OCI-LY1 (cell line): ENCODE measurements around the gene CACNA1E.

Experiments used
- H2AFZ ChIP-seq: fragments of 200-600 bp; sonication (generic), shearing (Covaris generic); 2 replicates; pipeline ENCODE4 v1.6.0; 2014; ENCODE audit warnings: antibody characterized with exemption, mild to moderate bottlenecking, low read length
- H3F3A ChIP-seq: fragments of 200-600 bp; sonication (generic), shearing (Covaris generic); 2 replicates; pipeline ENCODE4 v1.6.0; 2014; ENCODE audit warnings: mild to moderate bottlenecking, antibody characterized with exemption, low read length, moderate library complexity; ENCODE audit not compliant: insufficient read depth
- H3K27ac ChIP-seq: fragments of 200-600 bp; sonication (generic); 2 replicates; pipeline ENCODE4 v1.5.1; 2014; ENCODE audit warnings: low read length, mixed run types, mild to moderate bottlenecking, low read depth; ENCODE audit not compliant: poor library complexity, severe bottlenecking
- H3K27me3 ChIP-seq: fragments of 200-600 bp; sonication (generic); 2 replicates; pipeline ENCODE4 v1.6.0; 2014; ENCODE audit warnings: antibody characterized with exemption, mild to moderate bottlenecking, low read length, moderate library complexity; ENCODE audit not compliant: insufficient read depth
- H3K36me3 ChIP-seq: fragments of 200-600 bp; sonication (generic); 2 replicates; pipeline ENCODE4 v1.6.1; 2014; ENCODE audit warnings: mild to moderate bottlenecking, antibody characterized with exemption, low read length, moderate library complexity, mixed read lengths; ENCODE audit not compliant: insufficient read depth
- H3K4me1 ChIP-seq: fragments of 200-600 bp; sonication (generic); 2 replicates; pipeline ENCODE4 v1.5.1; 2014; ENCODE audit warnings: mild to moderate bottlenecking, low read length, moderate library complexity; ENCODE audit not compliant: insufficient read depth, severe bottlenecking
- H3K4me2 ChIP-seq: fragments of 200-600 bp; sonication (generic), shearing (Covaris generic); 2 replicates; pipeline ENCODE4 v1.6.1; 2014; ENCODE audit warnings: low read length
- H3K4me3 ChIP-seq: fragments of 200-600 bp; sonication (generic); 2 replicates; pipeline ENCODE4 v1.5.1; 2014; ENCODE audit warnings: low read length, low read depth, mild to moderate bottlenecking, mixed read lengths; ENCODE audit not compliant: poor library complexity, severe bottlenecking
- H3K79me2 ChIP-seq: fragments of 200-600 bp; shearing (Covaris generic); 2 replicates; pipeline ENCODE4 v1.6.1; 2016; ENCODE audit warnings: mixed run types, low read length, mixed read lengths; ENCODE audit not compliant: insufficient read depth
- H3K9ac ChIP-seq: fragments of 200-600 bp; sonication (generic), shearing (Covaris generic); 2 replicates; pipeline ENCODE4 v1.6.1; 2014; ENCODE audit warnings: mild to moderate bottlenecking, low read length, mixed read lengths
- H3K9me2 ChIP-seq: fragments of 200-600 bp; sonication (generic), shearing (Covaris generic); 2 replicates; pipeline ENCODE4 v1.6.1; 2014; ENCODE audit warnings: low read depth, mild to moderate bottlenecking, low read length, mixed read lengths
- H3K9me3 ChIP-seq: fragments of 200-600 bp; shearing (Covaris generic); 2 replicates; pipeline ENCODE4 v1.6.1; 2014; ENCODE audit warnings: low read length, mixed read lengths
- H4K20me1 ChIP-seq: fragments of 200-600 bp; sonication (generic), shearing (Covaris generic); 2 replicates; pipeline ENCODE4 v1.6.0; 2016; ENCODE audit warnings: mild to moderate bottlenecking, low read length; ENCODE audit not compliant: insufficient read depth
- CTCF ChIP-seq: fragments of 200-600 bp; sonication (generic), shearing (Covaris generic); IDR thresholded peaks from 2 replicates; pipeline ENCODE4 v1.5.1; 2017; ENCODE audit warnings: mild to moderate bottlenecking, antibody characterized with exemption, low read length, moderate library complexity, mixed read lengths
- EZH2 ChIP-seq: fragments of 200-600 bp; sonication (generic), shearing (Covaris generic); IDR thresholded peaks from 2 replicates; pipeline ENCODE4 v1.8.0; 2017; ENCODE audit warnings: borderline replicate concordance, mixed run types, mild to moderate bottlenecking, antibody characterized with exemption, low read length, moderate library complexity, mixed read lengths

The CACNA1E gene

DNA sequence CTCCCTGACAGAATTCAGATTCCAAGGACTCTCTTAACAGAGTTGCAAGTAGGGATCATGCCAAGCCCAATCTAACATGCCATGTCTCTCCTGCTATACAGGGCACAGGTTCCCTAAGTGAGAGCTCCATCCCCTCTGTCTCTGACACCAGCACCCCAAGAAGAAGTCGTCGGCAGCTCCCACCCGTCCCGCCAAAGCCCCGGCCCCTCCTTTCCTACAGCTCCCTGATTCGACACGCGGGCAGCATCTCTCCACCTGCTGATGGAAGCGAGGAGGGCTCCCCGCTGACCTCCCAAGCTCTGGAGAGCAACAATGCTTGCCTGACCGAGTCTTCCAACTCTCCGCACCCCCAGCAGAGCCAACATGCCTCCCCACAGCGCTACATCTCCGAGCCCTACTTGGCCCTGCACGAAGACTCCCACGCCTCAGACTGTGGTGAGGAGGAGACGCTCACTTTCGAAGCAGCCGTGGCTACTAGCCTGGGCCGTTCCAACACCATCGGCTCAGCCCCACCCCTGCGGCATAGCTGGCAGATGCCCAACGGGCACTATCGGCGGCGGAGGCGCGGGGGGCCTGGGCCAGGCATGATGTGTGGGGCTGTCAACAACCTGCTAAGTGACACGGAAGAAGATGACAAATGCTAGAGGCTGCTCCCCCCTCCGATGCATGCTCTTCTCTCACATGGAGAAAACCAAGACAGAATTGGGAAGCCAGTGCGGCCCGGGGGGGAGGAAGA is 315.0 kb downstream of the CACNA1E start:
- no peak overlapping the region for H3K4me3 ChIP-seq
- H3K9ac ChIP-seq: no peak overlapping the region
- no peaks in the 10 kb centered on the region for H3K36me3 ChIP-seq
- no peaks in the 10 kb centered on the region for H4K20me1 ChIP-seq
- H3K9me3 ChIP-seq: no peaks in the 10 kb centered on the region
- no peaks in the 10 kb centered on the region for H3K4me1 ChIP-seq
- no peak for TF ChIP-seq CTCF
- TF ChIP-seq EZH2: no peak
- H3K79me2 ChIP-seq: no peaks in the 10 kb centered on the region
- H3K9me2 ChIP-seq: no peaks in the 10 kb centered on the region
- no peaks in the 10 kb centered on the region for H3K27me3 ChIP-seq
- H2AFZ ChIP-seq: no peak overlapping the region
- no peak overlapping the region for H3K4me2 ChIP-seq
- H3F3A ChIP-seq: no peaks in the 10 kb centered on the region
- no peak overlapping the region for H3K27ac ChIP-seq

GRCh38 chr1:181801617-181802016 is 318.3 kb downstream of the CACNA1E start:
- H3F3A ChIP-seq: no peaks in the 10 kb centered on the region
- H4K20me1 ChIP-seq: no peaks in the 10 kb centered on the region
- no peaks in the 10 kb centered on the region for H3K27me3 ChIP-seq
- H3K9ac ChIP-seq: no peak overlapping the region
- TF ChIP-seq CTCF (no peak), EZH2 (no peak)
- no peak overlapping the region for H3K27ac ChIP-seq
- H3K79me2 ChIP-seq: no peaks in the 10 kb centered on the region
- H3K9me3 ChIP-seq: no peaks in the 10 kb centered on the region
- no peak overlapping the region for H2AFZ ChIP-seq
- no peaks in the 10 kb centered on the region for H3K4me1 ChIP-seq
- no peak overlapping the region for H3K4me2 ChIP-seq
- H3K9me2 ChIP-seq: no peaks in the 10 kb centered on the region
- H3K36me3 ChIP-seq: no peaks in the 10 kb centered on the region
- H3K4me3 ChIP-seq: no peak overlapping the region

GRCh38 chr1:181802466-181802865 is 319.1 kb downstream of the CACNA1E start:
- Histone ChIP-seq H3K27me3 (no peaks in the 10 kb centered on the region), H3K36me3 (no peaks in the 10 kb centered on the region), H3K27ac (no peak overlapping the region), H3K79me2 (no peaks in the 10 kb centered on the region), H3K9me3 (no peaks in the 10 kb centered on the region), H3K4me1 (no peaks in the 10 kb centered on the region), H3K9me2 (no peaks in the 10 kb centered on the region), H4K20me1 (no peaks in the 10 kb centered on the region), H3K9ac (no peak overlapping the region), H2AFZ (no peak overlapping the region), H3K4me2 (no peak overlapping the region), H3K4me3 (no peak overlapping the region), H3F3A (no peaks in the 10 kb centered on the region)
- TF ChIP-seq CTCF: no peak
- TF ChIP-seq EZH2: no peak
